Activated T-helper 2 cell treated with anti-CD3 and anti-CD28 coated beads, Interferon-gamma antibody, Interleukin-2, Interleukin-4, amounts not matched to agents 10 μg/mL and 5 μg/mL and 100 μg/mL, durations not matched to agents 14 hours and 24 hours and 36 hours (primary cell): ENCODE data around the gene PCYT2. TPM values are rescaled to one million over a fixed set of nuclear protein-coding genes. Genes with fewer than 3 reads are reported as not detected.

Experiments used
- DNase-seq: peaks from one replicate; pipeline ENCODE4 v3.0.0; 2021; ENCODE audit warnings: low spot score
- H3K27ac Mint-ChIP-seq: one replicate; pipeline ENCODE4 v1.8.0; 2021; ENCODE audit warnings: mixed read lengths
- H3K27me3 Mint-ChIP-seq: one replicate; pipeline ENCODE4 v1.8.0; 2021; ENCODE audit warnings: low read depth, mixed read lengths
- H3K36me3 Mint-ChIP-seq: one replicate; pipeline ENCODE4 v1.8.0; 2021; ENCODE audit warnings: low read depth, mixed read lengths
- H3K4me1 Mint-ChIP-seq: one replicate; pipeline ENCODE4 v1.8.0; 2021; ENCODE audit warnings: low read depth, mixed read lengths
- H3K4me3 Mint-ChIP-seq: one replicate; pipeline ENCODE4 v1.8.0; 2021; ENCODE audit warnings: low read depth, mild to moderate bottlenecking, moderate library complexity, mixed read lengths
- H3K9me3 Mint-ChIP-seq: one replicate; pipeline ENCODE4 v1.8.0; 2021; ENCODE audit warnings: mixed read lengths
- intact Hi-C: fragments of 100-400 bp; cut with micrococcal nuclease; formaldehyde crosslinking; loops from one replicate; pipeline ENCODE4 v1.15.1; 2023
- total RNA-seq: library from RNA; stranded (reverse); gene quantifications from 2 replicates; pipeline ENCODE4 v1.2.3, GENCODE V29; 2022

PCYT2 gene
- total RNA-seq, 1 donor from 2014 or later = 51.7 TPM

GRCh38 chr17:81910840-81911276, 341 bp downstream of the PCYT2 start:
- H3K27me3 Mint-ChIP-seq = no peaks in the 10 kb centered on the region
- intact Hi-C loops = no loop called here
- no peak for DNase-seq
- H3K4me3 Mint-ChIP-seq = peak overlapping the region; percentile 84
- no peaks in the 10 kb centered on the region for H3K9me3 Mint-ChIP-seq
- H3K27ac Mint-ChIP-seq = no peak overlapping the region
- H3K36me3 Mint-ChIP-seq = peaks cover 50% of the 10 kb centered on the region
- H3K4me1 Mint-ChIP-seq = peaks cover 10% of the 10 kb centered on the region

- Mint-ChIP-seq H3K27me3 (no peaks in the 10 kb centered on the region), H3K9me3 (no peaks in the 10 kb centered on the region), H3K36me3 (peaks cover 44% of the 10 kb centered on the region), H3K4me1 (peaks cover 8% of the 10 kb centered on the region), H3K4me3 (peak overlapping the region; percentile 84), H3K27ac (peak overlapping the region; percentile 60)
- DNase-seq = no peak
- intact Hi-C loops = no loop called here
Observed at GRCh38 chr17:81909966-81910839, 996 bp downstream of the PCYT2 start.

GRCh38 chr17:81909231-81909630, 2.0 kb downstream of the PCYT2 start:
- intact Hi-C loops = no loop called here
- Mint-ChIP-seq H3K36me3 (peaks cover 36% of the 10 kb centered on the region), H3K4me3 (peak overlapping the region; percentile 84), H3K27me3 (no peaks in the 10 kb centered on the region), H3K4me1 (peaks cover 8% of the 10 kb centered on the region), H3K27ac (no peak overlapping the region), H3K9me3 (no peaks in the 10 kb centered on the region)
- DNase-seq = no peak

GRCh38 chr17:81908793-81909192, 2.4 kb downstream of the PCYT2 start:
- Mint-ChIP-seq H3K4me3 (no peak overlapping the region), H3K36me3 (peaks cover 35% of the 10 kb centered on the region), H3K4me1 (peaks cover 8% of the 10 kb centered on the region), H3K27ac (no peak overlapping the region), H3K9me3 (no peaks in the 10 kb centered on the region), H3K27me3 (no peaks in the 10 kb centered on the region)
- no peak for DNase-seq
- intact Hi-C loops = no loop called here

- H3K9me3 Mint-ChIP-seq = no peaks in the 10 kb centered on the region
- no peak overlapping the region for H3K4me3 Mint-ChIP-seq
- H3K27me3 Mint-ChIP-seq = no peaks in the 10 kb centered on the region
- H3K27ac Mint-ChIP-seq = no peak overlapping the region
- H3K4me1 Mint-ChIP-seq = peaks cover 8% of the 10 kb centered on the region
- H3K36me3 Mint-ChIP-seq = peaks cover 25% of the 10 kb centered on the region
- no peak for DNase-seq
- intact Hi-C loops = no loop called here
Observed at GRCh38 chr17:81907219-81908145, 3.7 kb downstream of the PCYT2 start.

GRCh38 chr17:81906476-81907218, 4.6 kb downstream of the PCYT2 start:
- peaks cover 20% of the 10 kb centered on the region for H3K36me3 Mint-ChIP-seq
- H3K27ac Mint-ChIP-seq = no peak overlapping the region
- H3K4me3 Mint-ChIP-seq = no peak overlapping the region
- peaks cover 3% of the 10 kb centered on the region for H3K4me1 Mint-ChIP-seq
- no peaks in the 10 kb centered on the region for H3K9me3 Mint-ChIP-seq
- no peaks in the 10 kb centered on the region for H3K27me3 Mint-ChIP-seq
- intact Hi-C loops = no loop called here
- DNase-seq = no peak

- no peak for DNase-seq
- intact Hi-C loops = no loop called here
- H3K9me3 Mint-ChIP-seq = no peaks in the 10 kb centered on the region
Observed at GRCh38 chr17:81905993-81906392, 5.2 kb downstream of the PCYT2 start.

GRCh38 chr17:81905424-81905875, 5.7 kb downstream of the PCYT2 start:
- H3K27ac Mint-ChIP-seq = no peak overlapping the region
- peaks cover 6% of the 10 kb centered on the region for H3K27me3 Mint-ChIP-seq
- no peak for DNase-seq
- no peak overlapping the region for H3K4me3 Mint-ChIP-seq
- H3K4me1 Mint-ChIP-seq = peaks cover 3% of the 10 kb centered on the region
- H3K9me3 Mint-ChIP-seq = no peaks in the 10 kb centered on the region
- H3K36me3 Mint-ChIP-seq = peaks cover 27% of the 10 kb centered on the region
- intact Hi-C loops = no loop called here

More at GRCh38 chr17:81905993-81906392, 5.2 kb downstream of the PCYT2 start:
- H3K36me3 Mint-ChIP-seq = peaks cover 22% of the 10 kb centered on the region
- H3K4me1 Mint-ChIP-seq = peaks cover 3% of the 10 kb centered on the region
- H3K4me3 Mint-ChIP-seq = no peak overlapping the region
- no peak overlapping the region for H3K27ac Mint-ChIP-seq
- peaks cover 3% of the 10 kb centered on the region for H3K27me3 Mint-ChIP-seq

- no peak overlapping the region for H3K27ac Mint-ChIP-seq
- peaks cover 32% of the 10 kb centered on the region for H3K36me3 Mint-ChIP-seq
- intact Hi-C loops = no loop called here
- no peak overlapping the region for H3K4me3 Mint-ChIP-seq
- peaks cover 6% of the 10 kb centered on the region for H3K27me3 Mint-ChIP-seq
- no peak for DNase-seq
- no peaks in the 10 kb centered on the region for H3K9me3 Mint-ChIP-seq
- H3K4me1 Mint-ChIP-seq = no peaks in the 10 kb centered on the region
Observed at GRCh38 chr17:81904600-81905423, 6.4 kb downstream of the PCYT2 start.

- no peak for DNase-seq
- Mint-ChIP-seq H3K4me3 (no peak overlapping the region), H3K27me3 (peaks cover 6% of the 10 kb centered on the region), H3K9me3 (no peaks in the 10 kb centered on the region), H3K36me3 (peaks cover 30% of the 10 kb centered on the region), H3K27ac (no peak overlapping the region), H3K4me1 (no peaks in the 10 kb centered on the region)
- intact Hi-C loops = no loop called here
Observed at GRCh38 chr17:81903896-81904599, 7.2 kb downstream of the PCYT2 start.

- intact Hi-C loops = no loop called here
- no peak overlapping the region for H3K4me3 Mint-ChIP-seq
- no peaks in the 10 kb centered on the region for H3K9me3 Mint-ChIP-seq
- DNase-seq = no peak
- no peak overlapping the region for H3K27ac Mint-ChIP-seq
- H3K36me3 Mint-ChIP-seq = peaks cover 30% of the 10 kb centered on the region
- H3K27me3 Mint-ChIP-seq = peaks cover 6% of the 10 kb centered on the region
- no peaks in the 10 kb centered on the region for H3K4me1 Mint-ChIP-seq
Observed at GRCh38 chr17:81903415-81903831, 7.8 kb downstream of the PCYT2 start.
